HUES6 (cell line): ENCODE results near the gene ZNF267.

Experiments used
- H3K27ac ChIP-seq: 2 replicates; pipeline ENCODE4 v1.7.0; 2013; ENCODE audit warnings: low read depth, mild to moderate bottlenecking, low read length, inconsistent platforms
- H3K27me3 ChIP-seq: 2 replicates; pipeline ENCODE4 v1.6.1; 2013; ENCODE audit warnings: low read length; ENCODE audit not compliant: control insufficient read depth, insufficient read depth
- H3K36me3 ChIP-seq: 2 replicates; pipeline ENCODE4 v1.6.1; 2013; ENCODE audit warnings: low read length; ENCODE audit not compliant: control insufficient read depth, insufficient read depth
- H3K4me1 ChIP-seq: 2 replicates; pipeline ENCODE4 v1.6.1; 2013; ENCODE audit warnings: low read length; ENCODE audit not compliant: control insufficient read depth, insufficient read depth
- H3K4me3 ChIP-seq: 2 replicates; pipeline ENCODE4 v1.5.1; 2013; ENCODE audit warnings: low read depth, low read length
- H3K9ac ChIP-seq: one replicate; pipeline ENCODE4 v1.6.1; 2013; ENCODE audit warnings: mild to moderate bottlenecking, low read length
- H3K9me3 ChIP-seq: 2 replicates; pipeline ENCODE4 v1.6.1; 2013; ENCODE audit warnings: low read depth, low read length; ENCODE audit not compliant: control insufficient read depth, insufficient read depth

Gene ZNF267

DNA sequence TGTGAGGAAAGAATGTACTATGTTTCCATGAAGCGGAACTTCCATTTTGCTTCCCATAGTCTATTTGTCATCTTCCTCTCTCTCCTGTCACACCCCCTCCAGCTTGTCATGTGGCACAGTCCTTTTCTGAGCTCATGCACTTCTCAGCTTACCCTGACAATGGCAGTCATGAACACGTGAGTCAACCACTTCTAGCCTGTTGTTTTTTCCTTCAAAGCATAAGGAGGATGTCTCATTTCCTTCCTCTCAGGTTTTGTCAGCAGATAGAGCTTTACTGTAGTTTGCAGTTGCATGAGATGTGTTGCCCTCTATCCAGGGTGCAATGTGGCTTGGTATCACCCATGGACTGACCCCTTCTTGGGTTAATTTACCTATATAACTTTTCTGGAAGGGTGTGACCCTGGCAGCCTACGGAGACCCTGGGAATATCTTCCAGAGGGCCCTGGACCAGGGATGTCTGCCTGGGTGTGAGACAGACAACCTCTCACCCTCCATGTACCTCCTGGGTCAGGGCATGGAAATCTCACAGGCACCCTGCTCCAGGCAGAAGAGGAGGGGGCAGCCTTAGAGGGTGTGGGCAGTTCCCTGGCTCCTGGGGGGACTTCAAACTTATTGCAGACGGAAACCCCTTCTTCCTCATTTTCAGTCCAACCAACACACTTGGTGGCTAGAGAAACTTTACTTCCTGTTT lies 4.0 kb upstream of the ZNF267 start:
- H3K9ac ChIP-seq = no peak overlapping the region
- H3K27ac ChIP-seq = no peak overlapping the region
- H3K4me3 ChIP-seq = no peak overlapping the region
- H3K36me3 ChIP-seq = no peaks in the 10 kb centered on the region
- H3K9me3 ChIP-seq = no peaks in the 10 kb centered on the region; the same call in 1 of the 2 replicates
- no peaks in the 10 kb centered on the region for H3K4me1 ChIP-seq
- H3K27me3 ChIP-seq = peaks cover 16% of the 10 kb centered on the region; the same call in 1 of the 2 replicates

DNA sequence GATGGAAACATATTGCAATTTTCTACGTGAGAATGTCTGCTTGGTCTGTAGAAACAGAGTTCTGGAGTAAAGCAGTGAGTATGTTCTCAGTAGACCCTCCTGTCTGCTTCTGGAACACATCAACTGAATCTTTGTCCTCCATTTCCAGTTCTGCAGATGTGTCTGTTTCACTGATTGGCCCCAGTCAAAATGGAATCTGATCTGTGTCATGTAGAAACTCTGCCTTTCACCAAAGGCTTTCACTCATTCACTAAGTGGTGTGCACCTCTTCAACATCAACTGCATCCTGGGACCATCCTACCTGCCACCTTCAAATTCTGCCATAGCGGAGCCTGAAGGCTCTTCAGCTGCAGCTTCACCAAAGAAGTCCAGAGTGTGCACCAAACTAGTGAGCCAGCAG lies 2.8 kb upstream of the ZNF267 start:
- Histone ChIP-seq H3K4me3 (no peak overlapping the region), H3K4me1 (no peaks in the 10 kb centered on the region), H3K9ac (no peak overlapping the region), H3K27ac (no peak overlapping the region), H3K27me3 (peaks cover 11% of the 10 kb centered on the region; the same call in 1 of the 2 replicates), H3K36me3 (no peaks in the 10 kb centered on the region; the same call in 1 of the 2 replicates), H3K9me3 (no peaks in the 10 kb centered on the region; the same call in 1 of the 2 replicates)

DNA sequence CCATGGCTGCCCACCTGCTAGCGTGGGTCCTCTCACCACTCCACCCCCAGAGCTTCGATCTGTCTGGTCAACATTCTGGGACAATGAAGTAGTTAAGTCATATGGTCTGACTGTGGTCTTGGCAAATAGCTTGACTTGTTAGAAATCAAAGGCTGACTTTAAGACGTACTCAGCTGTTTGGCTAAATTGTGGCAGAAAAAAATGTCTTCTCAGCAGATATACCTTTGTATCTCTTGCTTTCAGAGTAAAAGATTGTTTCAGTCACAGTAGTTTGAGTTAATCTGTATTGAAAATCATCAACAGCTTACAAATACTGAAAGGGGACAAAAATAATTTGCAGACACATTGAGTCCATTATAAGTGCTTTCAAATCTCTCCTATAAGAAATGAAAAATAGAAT lies 2.1 kb upstream of the ZNF267 start:
- H3K27me3 ChIP-seq = peaks cover 11% of the 10 kb centered on the region; the same call in 1 of the 2 replicates
- H3K27ac ChIP-seq = no peak overlapping the region
- H3K9me3 ChIP-seq = no peaks in the 10 kb centered on the region; the same call in 1 of the 2 replicates
- no peak overlapping the region for H3K9ac ChIP-seq
- no peaks in the 10 kb centered on the region; the same call in 1 of the 2 replicates for H3K36me3 ChIP-seq
- H3K4me1 ChIP-seq = no peaks in the 10 kb centered on the region
- no peak overlapping the region for H3K4me3 ChIP-seq

DNA sequence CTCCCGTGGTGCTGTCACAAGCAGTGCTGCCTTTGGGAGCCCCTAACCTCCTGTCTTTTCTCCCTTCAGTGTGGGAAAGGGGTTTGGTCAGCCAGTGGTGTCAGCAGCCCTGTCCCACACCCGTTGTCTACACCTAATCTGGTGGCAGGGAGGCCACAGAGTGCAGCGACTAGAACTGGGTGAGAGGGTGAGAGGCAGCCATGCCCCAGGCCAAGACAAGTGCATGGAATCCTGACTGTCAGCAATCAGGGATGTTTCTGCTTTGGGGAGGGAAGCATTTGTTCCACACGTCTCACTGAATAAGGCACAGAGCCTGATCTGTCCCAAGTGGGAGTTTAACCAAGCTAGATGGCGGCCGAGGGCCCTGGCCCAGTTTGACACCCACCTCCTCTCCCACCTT lies 1.4 kb upstream of the ZNF267 start:
- no peak overlapping the region for H3K27ac ChIP-seq
- no peaks in the 10 kb centered on the region; the same call in 1 of the 2 replicates for H3K9me3 ChIP-seq
- no peak overlapping the region for H3K9ac ChIP-seq
- no peaks in the 10 kb centered on the region for H3K4me1 ChIP-seq
- no peak overlapping the region for H3K4me3 ChIP-seq
- peaks cover 8% of the 10 kb centered on the region; the same call in 1 of the 2 replicates for H3K27me3 ChIP-seq
- no peaks in the 10 kb centered on the region; the same call in 1 of the 2 replicates for H3K36me3 ChIP-seq

DNA sequence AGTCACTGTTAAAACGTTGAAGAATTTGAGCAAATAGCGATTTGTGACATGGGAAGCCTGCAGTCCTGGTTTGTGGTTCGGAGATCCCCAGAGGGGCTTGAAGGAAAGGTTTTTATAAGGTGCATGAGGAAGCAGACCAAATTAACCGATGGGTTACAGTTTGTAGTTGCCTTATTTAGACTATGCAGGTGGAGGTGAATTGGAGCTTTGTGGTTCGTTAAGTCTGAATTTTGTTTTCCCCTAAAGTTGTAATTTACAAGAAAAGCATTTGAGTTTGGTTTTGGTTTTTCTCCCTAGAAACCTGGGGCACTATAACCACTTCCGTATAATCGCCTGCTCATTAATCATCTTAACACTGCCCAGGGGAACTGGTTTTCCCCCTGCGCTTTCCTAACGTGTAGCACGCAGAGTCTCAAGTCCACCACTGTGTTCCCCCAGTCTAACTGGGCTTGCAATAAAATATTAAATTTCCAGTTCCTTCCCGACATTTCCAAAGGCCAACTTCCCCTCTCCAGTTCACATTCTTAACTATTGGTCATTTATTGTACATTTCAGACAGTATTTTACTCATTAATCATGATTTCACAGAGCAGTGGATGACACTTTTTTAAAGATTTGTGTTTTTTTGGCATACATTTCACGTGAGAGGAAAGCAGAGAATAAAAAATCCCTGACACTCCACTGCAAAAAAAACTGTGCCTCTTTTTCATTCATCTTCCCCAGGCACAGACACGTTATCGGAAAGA lies 932 bp downstream of the ZNF267 start:
- H3K4me1 ChIP-seq = no peaks in the 10 kb centered on the region
- peaks cover 2% of the 10 kb centered on the region; the same call in 1 of the 2 replicates for H3K9me3 ChIP-seq
- peak overlapping the region; percentile 93 for H3K27ac ChIP-seq
- peaks cover 8% of the 10 kb centered on the region; the same call in 1 of the 2 replicates for H3K27me3 ChIP-seq
- peaks cover 18% of the 10 kb centered on the region for H3K36me3 ChIP-seq
- H3K4me3 ChIP-seq = peak overlapping the region; percentile 83
- peak overlapping the region; percentile 95 for H3K9ac ChIP-seq

DNA sequence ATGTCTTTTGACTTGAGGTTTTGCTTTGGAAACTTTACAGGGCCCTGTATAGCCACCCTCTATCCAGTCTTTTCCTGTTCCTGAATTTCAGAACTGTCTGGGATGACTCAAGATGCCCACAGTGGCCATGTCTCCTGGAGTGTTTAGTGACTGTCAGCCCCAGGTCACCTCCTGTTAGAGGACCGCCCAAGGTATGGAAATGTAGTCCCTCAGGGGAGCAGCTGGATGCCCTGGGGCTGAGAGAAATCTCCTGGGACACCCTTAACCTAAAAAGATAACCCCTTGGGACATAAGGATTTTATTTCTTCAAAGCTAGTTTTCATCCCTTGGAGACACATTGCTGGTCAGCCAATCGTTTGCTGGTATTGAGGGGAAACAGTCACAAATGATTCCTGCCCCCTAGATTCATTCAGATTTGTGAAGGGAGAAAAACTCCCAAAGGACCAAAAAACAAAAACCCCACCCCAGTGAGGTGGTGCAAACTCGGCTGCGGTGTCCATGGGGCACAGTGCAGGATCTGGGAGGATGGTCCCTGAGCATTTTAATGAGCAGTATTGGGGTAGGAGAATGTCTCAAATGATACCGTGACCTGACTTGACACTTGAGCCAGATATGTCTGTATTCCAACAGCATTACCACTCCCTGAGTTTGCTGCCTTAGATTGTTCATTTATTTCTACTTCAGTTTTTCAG lies 1.7 kb downstream of the ZNF267 start:
- Histone ChIP-seq H3K27me3 (peaks cover 8% of the 10 kb centered on the region; the same call in 1 of the 2 replicates), H3K4me3 (peak overlapping the region; percentile 83), H3K9me3 (peaks cover 2% of the 10 kb centered on the region; the same call in 1 of the 2 replicates), H3K9ac (no peak overlapping the region), H3K4me1 (peaks cover 5% of the 10 kb centered on the region), H3K27ac (no peak overlapping the region), H3K36me3 (peaks cover 24% of the 10 kb centered on the region)

DNA sequence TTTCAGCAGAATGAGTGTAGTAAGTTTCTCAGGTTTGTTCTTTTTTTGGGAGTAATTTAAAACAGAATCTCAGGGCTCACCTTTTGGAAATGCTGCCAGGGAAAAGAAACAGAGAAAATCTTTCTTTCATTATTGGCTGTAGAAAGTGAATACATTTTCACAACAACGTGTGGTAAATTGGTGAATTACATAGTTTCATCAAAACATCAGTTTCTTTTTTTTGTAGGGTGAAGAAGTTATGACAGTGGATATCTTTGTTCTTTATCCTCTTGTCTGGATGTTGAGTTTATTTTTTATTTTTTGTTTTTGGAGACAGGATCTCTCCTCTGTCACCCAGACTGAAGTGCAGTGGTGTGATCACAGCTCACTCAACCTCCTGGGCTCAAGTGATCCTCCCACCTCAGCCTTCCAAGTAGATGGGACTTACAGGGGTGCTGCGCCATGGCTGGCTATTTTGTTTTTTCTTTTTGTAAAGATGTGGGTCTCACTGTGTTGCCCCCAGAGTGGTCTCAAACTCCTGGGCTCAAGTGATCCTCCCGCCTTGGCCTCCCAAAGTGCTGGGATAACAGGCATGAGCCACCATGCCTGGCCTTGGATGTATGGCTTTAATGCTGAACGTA lies 2.4 kb downstream of the ZNF267 start:
- H3K27ac ChIP-seq = no peak overlapping the region
- peaks cover 31% of the 10 kb centered on the region for H3K36me3 ChIP-seq
- H3K4me1 ChIP-seq = peaks cover 8% of the 10 kb centered on the region
- H3K4me3 ChIP-seq = no peak overlapping the region
- H3K27me3 ChIP-seq = 0 out of 2 replicates have a peak, but pooled peaks cover under 1% of the 10 kb centered on the region
- H3K9ac ChIP-seq = no peak overlapping the region
- H3K9me3 ChIP-seq = peaks cover 2% of the 10 kb centered on the region; the same call in 1 of the 2 replicates

DNA sequence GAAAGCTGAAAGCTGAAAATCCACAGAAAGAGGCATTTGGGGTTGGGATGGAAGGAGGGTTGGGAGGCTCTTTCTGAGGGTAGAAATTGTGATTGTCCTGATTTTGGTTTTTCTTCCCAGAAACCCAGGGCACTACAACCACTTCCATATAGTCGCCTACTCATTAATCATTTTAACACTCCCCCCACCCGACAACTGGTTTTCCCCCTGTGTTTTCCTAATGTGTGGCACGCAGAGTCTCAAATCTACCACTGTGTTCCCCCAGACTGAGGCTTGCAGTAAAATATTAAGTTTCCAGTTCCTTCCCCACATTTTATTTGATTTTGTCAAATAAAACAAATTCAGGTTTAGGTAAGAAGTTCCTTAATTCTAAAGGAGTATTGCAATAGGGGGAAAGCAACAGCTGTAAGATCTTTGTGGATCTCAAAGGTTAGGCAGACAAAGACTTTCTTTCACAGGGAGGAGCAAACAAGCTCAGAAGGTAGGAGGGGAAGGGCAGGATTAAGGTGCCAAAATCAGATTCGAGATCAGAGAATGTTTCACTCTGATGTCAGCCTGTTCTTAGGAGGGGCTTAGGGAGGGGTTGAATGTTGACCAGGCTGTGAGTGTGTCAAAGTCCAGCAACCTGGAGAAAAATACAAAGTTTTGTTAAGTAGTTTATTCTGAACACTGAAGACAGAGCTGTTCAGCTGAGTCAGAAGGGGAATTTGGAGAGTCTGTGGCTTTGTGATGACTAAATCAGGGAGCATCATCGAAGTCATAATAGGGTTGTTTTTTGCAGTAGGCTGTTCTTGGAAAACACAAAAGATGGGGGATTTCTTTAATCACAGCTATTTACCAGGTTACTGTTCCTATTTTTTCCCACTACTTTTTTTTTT lies 3.6 kb downstream of the ZNF267 start:
- H3K36me3 ChIP-seq = peaks cover 40% of the 10 kb centered on the region
- H3K4me1 ChIP-seq = peaks cover 8% of the 10 kb centered on the region
- H3K4me3 ChIP-seq = no peak overlapping the region
- H3K9me3 ChIP-seq = peaks cover 2% of the 10 kb centered on the region; the same call in 1 of the 2 replicates
- no peak overlapping the region for H3K27ac ChIP-seq
- H3K27me3 ChIP-seq = no peaks in the 10 kb centered on the region
- H3K9ac ChIP-seq = no peak overlapping the region

DNA sequence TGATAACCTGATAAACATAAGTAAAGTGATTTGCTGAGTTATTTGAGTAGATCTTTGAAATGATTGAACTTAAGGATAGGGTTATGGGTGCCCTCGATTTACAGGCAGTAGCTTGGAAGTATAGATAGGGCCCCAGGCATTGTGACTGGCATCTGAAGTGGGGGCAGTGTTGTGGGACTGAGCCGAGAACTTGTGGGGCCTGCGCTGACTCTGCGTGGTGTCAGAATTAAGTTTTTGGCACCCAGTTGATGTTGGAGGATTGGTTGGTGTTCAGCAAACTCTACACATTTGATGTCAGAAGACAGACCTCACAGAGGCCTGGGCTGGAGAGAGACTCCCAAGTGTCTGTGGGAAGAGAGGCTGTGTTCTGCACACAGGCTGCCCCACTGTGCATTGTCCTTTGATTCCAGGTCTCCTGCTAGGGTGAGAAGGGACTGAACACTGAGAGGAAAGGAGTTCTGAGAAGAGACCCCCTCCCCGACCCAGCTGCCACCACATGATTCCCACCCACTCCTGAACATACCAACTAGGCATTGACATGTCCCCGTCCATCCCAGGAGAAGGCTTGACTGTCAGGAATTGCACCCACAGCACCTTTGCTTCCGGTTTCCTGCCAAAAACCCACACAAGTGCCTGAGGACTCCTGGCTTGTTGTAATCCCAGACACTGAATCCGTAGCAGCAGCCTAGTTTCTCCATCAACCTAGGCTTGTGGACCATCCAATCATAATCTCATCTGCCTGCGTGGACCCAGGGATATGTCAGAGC lies 4.5 kb downstream of the ZNF267 start:
- Histone ChIP-seq H3K4me3 (no peak overlapping the region), H3K36me3 (peaks cover 42% of the 10 kb centered on the region), H3K4me1 (peaks cover 8% of the 10 kb centered on the region), H3K27ac (no peak overlapping the region), H3K9ac (no peak overlapping the region), H3K27me3 (no peaks in the 10 kb centered on the region), H3K9me3 (peaks cover 2% of the 10 kb centered on the region; the same call in 1 of the 2 replicates)
